Measurements from ENCODE around the gene DNAL1.

- TF ChIP-seq CTCF (conservative IDR thresholded peaks at IDR 0.05; ENCODE audit: low read length), result no peak
- TF ChIP-seq EZH2phosphoT487 (IDR thresholded peaks at IDR 0.05; ENCODE audit: borderline replicate concordance), result no peak
Measured at GRCh38 chr14:73719361-73719760, 74.6 kb downstream of the DNAL1 start.
